ENCODE data around the gene DGCR2.

DGCR2 gene

GRCh38 chr22:19068784-19069271 is 53.4 kb downstream of the DGCR2 start:
- H3K4me3 ChIP-seq (ENCODE audit: low read length) = no peak overlapping the region
- peaks cover 50% of the 10 kb centered on the region for H3K36me3 ChIP-seq (ENCODE audit: control insufficient read depth, insufficient read depth, low read length, severe bottlenecking)
- no peak for DNase-seq (ENCODE audit: low read depth)
- H3K27me3 ChIP-seq (replicated peaks; ENCODE audit: control insufficient read depth, insufficient read depth, low read length) = no peaks in the 10 kb centered on the region
- no peak overlapping the region for H3K9ac ChIP-seq (ENCODE audit: low read length)
- no peaks in the 10 kb centered on the region for H3K9me3 ChIP-seq (ENCODE audit: control insufficient read depth, low read length)
- H3K4me1 ChIP-seq (ENCODE audit: control insufficient read depth, insufficient read depth, low read length) = peaks cover 18% of the 10 kb centered on the region

DNA sequence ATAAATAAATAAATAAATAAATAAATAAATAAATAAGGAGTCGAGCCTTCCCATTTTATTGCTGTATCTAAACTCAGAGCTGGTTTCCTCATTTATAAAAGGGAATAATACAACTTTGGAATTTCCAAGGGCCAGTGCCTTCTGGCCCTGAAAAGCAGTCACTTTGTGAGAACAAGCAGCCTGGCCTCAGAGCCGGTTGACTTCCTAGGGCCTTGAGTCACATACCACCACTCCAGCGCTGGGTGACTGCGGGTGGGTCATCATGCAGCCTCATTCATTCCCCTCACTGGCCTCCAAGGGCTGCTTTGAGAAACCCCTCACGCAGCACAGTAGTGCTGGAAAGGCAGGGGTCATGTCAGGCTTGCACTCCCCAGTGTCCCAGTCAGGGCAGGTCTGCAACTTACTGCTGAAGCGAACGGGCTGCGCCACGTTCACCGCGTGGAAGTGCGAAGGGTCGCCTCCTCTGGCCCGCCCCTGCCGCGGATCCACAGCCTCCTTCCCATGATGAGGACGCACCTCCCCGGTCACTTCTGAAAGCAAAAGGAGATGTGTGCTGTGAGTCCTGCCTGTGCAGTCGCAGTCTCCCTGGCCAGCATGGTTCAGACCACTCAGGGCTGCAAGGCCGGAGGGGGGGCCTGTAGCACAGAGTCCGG is 54.4 kb downstream of the DGCR2 start:
- H3K4me1 ChIP-seq (ENCODE audit: control insufficient read depth, insufficient read depth, low read length) = peaks cover 20% of the 10 kb centered on the region
- no peaks in the 10 kb centered on the region for H3K27me3 ChIP-seq (replicated peaks; ENCODE audit: control insufficient read depth, insufficient read depth, low read length)
- H3K9me3 ChIP-seq (ENCODE audit: control insufficient read depth, low read length) = no peaks in the 10 kb centered on the region
- H3K4me3 ChIP-seq (ENCODE audit: low read length) = no peak overlapping the region
- H3K9ac ChIP-seq (ENCODE audit: low read length) = no peak overlapping the region
- H3K36me3 ChIP-seq (ENCODE audit: control insufficient read depth, insufficient read depth, low read length, severe bottlenecking) = peaks cover 54% of the 10 kb centered on the region
- DNase-seq (ENCODE audit: low read depth) = no peak

GRCh38 chr22:19066531-19067271 is 55.5 kb downstream of the DGCR2 start:
- H3K9me3 ChIP-seq (ENCODE audit: control insufficient read depth, low read length) = no peaks in the 10 kb centered on the region
- DNase-seq (ENCODE audit: low read depth) = peak; percentile 53
- H3K9ac ChIP-seq (ENCODE audit: low read length) = no peak overlapping the region
- H3K4me1 ChIP-seq (ENCODE audit: control insufficient read depth, insufficient read depth, low read length) = peaks cover 30% of the 10 kb centered on the region
- H3K27me3 ChIP-seq (replicated peaks; ENCODE audit: control insufficient read depth, insufficient read depth, low read length) = no peaks in the 10 kb centered on the region
- H3K36me3 ChIP-seq (ENCODE audit: control insufficient read depth, insufficient read depth, low read length, severe bottlenecking) = peaks cover 59% of the 10 kb centered on the region
- H3K4me3 ChIP-seq (ENCODE audit: low read length) = no peak overlapping the region

DNA sequence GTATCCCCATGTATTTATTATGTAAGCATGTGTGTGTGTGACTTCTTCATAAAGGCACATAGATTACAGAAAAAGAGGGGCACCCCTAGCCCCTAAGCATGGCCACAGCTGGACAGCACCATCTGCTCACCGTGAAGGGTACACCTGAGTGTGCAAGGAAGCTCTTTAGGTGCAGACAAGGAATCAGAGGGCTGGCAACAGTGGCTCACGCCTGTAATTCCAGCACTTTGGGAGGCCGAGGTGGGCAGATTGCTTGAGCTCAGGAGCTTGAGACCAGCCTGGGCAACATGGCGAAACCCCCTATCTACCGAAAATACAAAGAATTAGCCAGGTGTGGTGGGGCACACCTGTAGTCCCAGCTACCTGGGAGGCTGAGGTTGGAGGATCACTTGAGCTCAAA is 56.3 kb downstream of the DGCR2 start:
- DNase-seq (ENCODE audit: low read depth) = no peak
- Histone ChIP-seq H3K36me3 (ENCODE audit: control insufficient read depth, insufficient read depth, low read length, severe bottlenecking) (peaks cover 59% of the 10 kb centered on the region), H3K4me1 (ENCODE audit: control insufficient read depth, insufficient read depth, low read length) (peaks cover 30% of the 10 kb centered on the region), H3K9me3 (ENCODE audit: control insufficient read depth, low read length) (no peaks in the 10 kb centered on the region), H3K27me3 (replicated peaks; ENCODE audit: control insufficient read depth, insufficient read depth, low read length) (no peaks in the 10 kb centered on the region), H3K9ac (ENCODE audit: low read length) (no peak overlapping the region), H3K4me3 (ENCODE audit: low read length) (no peak overlapping the region)

- DNase-seq (ENCODE audit: low read depth) = no peak
- Histone ChIP-seq H3K9me3 (ENCODE audit: control insufficient read depth, low read length) (no peaks in the 10 kb centered on the region), H3K4me1 (ENCODE audit: control insufficient read depth, insufficient read depth, low read length) (peaks cover 30% of the 10 kb centered on the region), H3K27me3 (replicated peaks; ENCODE audit: control insufficient read depth, insufficient read depth, low read length) (no peaks in the 10 kb centered on the region), H3K9ac (ENCODE audit: low read length) (no peak overlapping the region), H3K4me3 (ENCODE audit: low read length) (no peak overlapping the region), H3K36me3 (ENCODE audit: control insufficient read depth, insufficient read depth, low read length, severe bottlenecking) (peaks cover 59% of the 10 kb centered on the region)
These were observed 56.8 kb downstream of the DGCR2 start for GRCh38 chr22:19065298-19065859.

DNA sequence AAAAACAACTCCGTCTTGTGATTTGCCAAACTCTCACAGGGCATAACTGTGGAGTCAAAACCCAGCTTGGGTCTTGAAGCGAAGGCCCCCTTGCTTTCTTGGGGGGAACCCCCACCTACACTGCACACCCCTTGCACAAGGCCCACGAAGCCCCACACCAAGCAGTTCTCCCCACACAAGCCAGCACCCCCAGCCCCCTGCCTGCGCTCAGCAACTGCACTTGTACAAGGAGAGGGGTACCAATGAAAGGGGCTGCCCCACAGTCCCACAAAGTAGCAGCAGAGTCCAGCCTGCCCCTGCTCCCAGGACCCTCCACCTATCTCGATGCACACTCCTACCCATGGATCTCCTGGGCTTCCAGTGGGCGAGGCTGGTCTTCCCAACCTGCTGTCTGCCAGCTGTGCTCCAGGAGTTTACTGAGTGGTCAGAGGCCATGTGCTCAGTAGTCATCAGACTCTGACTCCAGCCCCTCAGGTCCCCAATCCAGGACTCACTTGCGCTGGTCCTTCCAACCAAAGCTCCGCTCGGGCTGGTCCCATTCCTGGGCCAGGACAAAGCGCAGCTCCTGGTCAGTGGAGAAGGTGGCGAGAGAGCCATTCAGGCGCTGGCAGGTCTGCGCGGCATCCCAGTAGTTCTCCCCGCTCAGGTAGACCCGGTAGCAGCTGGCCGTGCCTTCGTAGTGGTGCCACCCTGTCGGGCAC is 57.7 kb downstream of the DGCR2 start:
- no peaks in the 10 kb centered on the region for H3K9me3 ChIP-seq (ENCODE audit: control insufficient read depth, low read length)
- peaks cover 60% of the 10 kb centered on the region for H3K36me3 ChIP-seq (ENCODE audit: control insufficient read depth, insufficient read depth, low read length, severe bottlenecking)
- no peaks in the 10 kb centered on the region for H3K27me3 ChIP-seq (replicated peaks; ENCODE audit: control insufficient read depth, insufficient read depth, low read length)
- H3K9ac ChIP-seq (ENCODE audit: low read length) = no peak overlapping the region
- no peak for DNase-seq (ENCODE audit: low read depth)
- peaks cover 30% of the 10 kb centered on the region for H3K4me1 ChIP-seq (ENCODE audit: control insufficient read depth, insufficient read depth, low read length)
- no peak overlapping the region for H3K4me3 ChIP-seq (ENCODE audit: low read length)

DNA sequence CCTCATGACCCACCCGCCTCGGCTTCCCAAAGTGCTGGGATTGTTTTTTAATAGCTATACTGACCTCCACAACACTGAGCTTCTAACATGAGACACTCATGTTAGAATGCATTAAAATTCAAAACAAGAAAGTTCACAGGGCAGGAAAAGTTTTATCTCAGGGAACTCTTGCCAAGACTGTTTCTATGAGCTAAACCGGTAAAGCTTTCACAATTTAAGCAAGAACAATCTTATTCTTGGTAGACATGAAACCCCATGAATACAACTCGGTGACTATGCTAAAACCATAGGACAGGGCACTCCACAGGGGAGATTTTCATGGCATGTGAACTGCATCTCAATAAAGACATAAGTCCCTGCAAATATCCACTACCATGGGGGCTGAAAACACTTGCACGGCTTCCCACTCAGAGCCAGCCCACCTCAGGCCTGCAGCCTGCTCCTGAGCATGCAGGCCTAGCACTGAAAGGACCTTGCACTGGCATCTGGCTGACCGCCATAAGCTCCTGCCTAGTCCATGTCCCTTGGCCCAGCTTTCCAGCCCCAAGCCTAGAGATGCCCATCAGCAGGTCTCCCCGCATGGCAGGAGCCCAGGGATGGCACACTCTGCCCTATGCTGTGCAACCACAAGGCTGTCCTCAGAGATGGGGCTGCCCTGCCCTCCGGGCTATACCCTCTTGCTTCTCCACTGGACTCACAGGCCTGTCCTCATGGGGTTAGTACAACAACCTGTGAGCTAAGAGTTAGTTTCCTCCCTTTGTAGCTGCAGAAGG is 58.4 kb downstream of the DGCR2 start:
- Histone ChIP-seq H3K36me3 (ENCODE audit: control insufficient read depth, insufficient read depth, low read length, severe bottlenecking) (peaks cover 60% of the 10 kb centered on the region), H3K9me3 (ENCODE audit: control insufficient read depth, low read length) (no peaks in the 10 kb centered on the region), H3K9ac (ENCODE audit: low read length) (no peak overlapping the region), H3K4me1 (ENCODE audit: control insufficient read depth, insufficient read depth, low read length) (peaks cover 26% of the 10 kb centered on the region), H3K27me3 (replicated peaks; ENCODE audit: control insufficient read depth, insufficient read depth, low read length) (no peaks in the 10 kb centered on the region), H3K4me3 (ENCODE audit: low read length) (no peak overlapping the region)
- no peak for DNase-seq (ENCODE audit: low read depth)

DNA sequence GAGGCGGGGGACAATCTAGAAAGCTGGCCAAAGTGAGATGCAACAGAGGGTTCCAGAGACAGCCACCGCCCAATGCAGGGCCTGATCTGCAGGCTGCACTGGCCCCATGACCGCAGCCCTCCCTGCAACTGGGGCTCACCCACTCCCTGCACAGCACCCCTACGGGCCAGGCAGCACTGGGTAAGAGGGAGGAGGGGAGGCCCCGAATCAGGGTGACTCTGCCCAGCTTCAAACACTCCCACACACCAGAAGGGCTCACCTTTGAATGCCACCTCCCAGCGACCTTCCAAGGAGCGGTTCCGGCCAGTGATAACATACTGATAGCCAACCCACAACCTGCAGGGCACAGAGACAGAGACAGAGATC is 59.3 kb downstream of the DGCR2 start:
- Histone ChIP-seq H3K9ac (ENCODE audit: low read length) (no peak overlapping the region), H3K9me3 (ENCODE audit: control insufficient read depth, low read length) (no peaks in the 10 kb centered on the region), H3K27me3 (replicated peaks; ENCODE audit: control insufficient read depth, insufficient read depth, low read length) (no peaks in the 10 kb centered on the region), H3K4me1 (ENCODE audit: control insufficient read depth, insufficient read depth, low read length) (peaks cover 23% of the 10 kb centered on the region), H3K36me3 (ENCODE audit: control insufficient read depth, insufficient read depth, low read length, severe bottlenecking) (peaks cover 64% of the 10 kb centered on the region), H3K4me3 (ENCODE audit: low read length) (no peak overlapping the region)
- no peak for DNase-seq (ENCODE audit: low read depth)

GRCh38 chr22:19062139-19062942 is 59.9 kb downstream of the DGCR2 start:
- peaks cover 23% of the 10 kb centered on the region for H3K4me1 ChIP-seq (ENCODE audit: control insufficient read depth, insufficient read depth, low read length)
- H3K27me3 ChIP-seq (replicated peaks; ENCODE audit: control insufficient read depth, insufficient read depth, low read length) = no peaks in the 10 kb centered on the region
- no peaks in the 10 kb centered on the region for H3K9me3 ChIP-seq (ENCODE audit: control insufficient read depth, low read length)
- no peak for DNase-seq (ENCODE audit: low read depth)
- H3K36me3 ChIP-seq (ENCODE audit: control insufficient read depth, insufficient read depth, low read length, severe bottlenecking) = peaks cover 65% of the 10 kb centered on the region
- H3K4me3 ChIP-seq (ENCODE audit: low read length) = no peak overlapping the region
- no peak overlapping the region for H3K9ac ChIP-seq (ENCODE audit: low read length)

- no peak for DNase-seq (ENCODE audit: low read depth)
- H3K9ac ChIP-seq (ENCODE audit: low read length) = no peak overlapping the region
- peaks cover 66% of the 10 kb centered on the region for H3K36me3 ChIP-seq (ENCODE audit: control insufficient read depth, insufficient read depth, low read length, severe bottlenecking)
- no peaks in the 10 kb centered on the region for H3K9me3 ChIP-seq (ENCODE audit: control insufficient read depth, low read length)
- H3K27me3 ChIP-seq (replicated peaks; ENCODE audit: control insufficient read depth, insufficient read depth, low read length) = no peaks in the 10 kb centered on the region
- H3K4me3 ChIP-seq (ENCODE audit: low read length) = no peak overlapping the region
- peaks cover 18% of the 10 kb centered on the region for H3K4me1 ChIP-seq (ENCODE audit: control insufficient read depth, insufficient read depth, low read length)
These were observed 60.6 kb downstream of the DGCR2 start for GRCh38 chr22:19061471-19062138.

Measured in adipocyte (in vitro differentiated cells).